ENCODE results near the gene ERI3.

- no peak for TF ChIP-seq CTCF (IDR thresholded peaks at IDR 0.05)
- TF ChIP-seq REST (IDR thresholded peaks at IDR 0.05; ENCODE audit: insufficient read depth in 1 of 2, low read depth in 2 of 2, low read length in 1 of 2): no peak
- no peak for TF ChIP-seq TCF7L2 (IDR thresholded peaks at IDR 0.05; ENCODE audit: low read depth, low read length)
- no peak for TF ChIP-seq SIN3A (IDR thresholded peaks at IDR 0.05; ENCODE audit: borderline replicate concordance, insufficient read depth, low read depth, low read length)
- TF ChIP-seq POLR2AphosphoS5 (IDR thresholded peaks at IDR 0.05; ENCODE audit: low read depth, low read length): no peak
Measured at GRCh38 chr1:44261962-44262361, 93.1 kb downstream of the ERI3 start.
